Measurements from ENCODE around the gene SHKBP1. TPM values are rescaled to one million over a fixed set of nuclear protein-coding genes. Genes with fewer than 3 reads are reported as not detected.

SHKBP1 gene
- total and polyA plus RNA-seq, 10 of the 15 experiments (the other 5 are each of a cell fraction or from before 2014, with no cell fraction given): 2.3 to 123 (median 67.0) TPM

DNA sequence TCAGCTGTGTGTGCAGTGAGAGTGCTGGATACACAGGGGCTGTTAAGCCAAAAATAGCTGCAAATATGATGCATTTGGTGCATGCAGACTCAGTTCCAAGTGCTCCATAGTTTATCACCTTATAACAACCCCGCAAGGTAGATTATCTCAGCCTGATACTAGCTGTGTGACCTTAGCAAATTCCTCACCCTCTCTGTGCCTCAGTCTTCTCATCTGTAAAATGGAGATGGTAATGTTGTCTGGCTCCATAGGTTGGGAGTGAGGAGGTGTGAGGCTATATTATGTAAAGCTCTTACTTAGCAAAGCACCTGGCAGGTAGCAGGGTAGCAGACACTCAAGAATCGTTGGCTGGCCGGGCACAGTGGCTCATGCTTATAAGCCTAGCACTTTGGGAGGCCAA lies 23.8 kb upstream of the SHKBP1 start:
- WGBS (ENCODE audit: insufficient coverage, insufficient replicate concordance, low lambda C conversion rate, missing lambda C conversion rate): 37% methylated on average over 3 of the region's 3 CpGs
- Histone ChIP-seq H3K27ac (ENCODE audit: control insufficient read depth, insufficient read depth) (no peak overlapping the region), H3K9me3 (replicated peaks; ENCODE audit: control insufficient read depth, insufficient read depth, low read length) (no peaks in the 10 kb centered on the region), H3K79me2 (ENCODE audit: control insufficient read depth, insufficient read depth, low read length) (no peaks in the 10 kb centered on the region), H3K36me3 (ENCODE audit: control insufficient read depth in 2 of 2, insufficient read depth in 2 of 2, low read length in 1 of 2) (no peaks in the 10 kb centered on the region), H3K4me2 (ENCODE audit: control insufficient read depth, insufficient read depth) (no peak overlapping the region), H3K4me1 (ENCODE audit: control insufficient read depth, insufficient read depth, low read length) (no peaks in the 10 kb centered on the region), H2AFZ (ENCODE audit: control insufficient read depth, low read depth, low read length) (no peak overlapping the region), H3K4me3 (no peak overlapping the region), H3K9ac (ENCODE audit: control insufficient read depth, insufficient read depth, low read length) (no peak overlapping the region), H4K20me1 (ENCODE audit: control insufficient read depth, insufficient read depth) (no peaks in the 10 kb centered on the region), H3K27me3 (replicated peaks in 1 of 2; ENCODE audit: control insufficient read depth in 2 of 2, insufficient read depth in 2 of 2, low read length in 1 of 2) (peaks cover 3% of the 10 kb centered on the region in 2 experiments; a peak in 2 of 4 replicates)
- no peak for DNase-seq (ENCODE audit: low read depth, low spot score)
- no peak for FAIRE-seq
- RAD21 ChIA-PET (ENCODE audit: unreplicated experiment): no interaction called here
- POLR2A ChIA-PET: no interaction called here
- no peak for ATAC-seq
- SMC1A ChIA-PET (ENCODE audit: uncharacterized antibody, unreplicated experiment): no interaction called here
- in situ Hi-C loops (cut with MboI): no loop called here
- intact Hi-C loops (cut with micrococcal nuclease; ENCODE audit: unreplicated experiment): no loop called here
- CTCF ChIA-PET: interaction anchor here (1.4 kb wide), 1 partner anchor 18 kb away, joined by 3 read pairs; no protein-coding TSS in a partner anchor
- no TSS peak for BruUV-seq (replicated peaks)
- TF ChIP-seq SIN3A (IDR thresholded peaks at IDR 0.05; ENCODE audit: low read depth, low read length) (no peak), ZNF207 (IDR thresholded peaks at IDR 0.05; ENCODE audit: borderline replicate concordance) (no peak), ZNF384 (IDR thresholded peaks at IDR 0.05; ENCODE audit: borderline replicate concordance, low read depth, low read length) (no peak), CREM (IDR thresholded peaks at IDR 0.05; ENCODE audit: low read depth) (no peak), YY1 (IDR thresholded peaks at IDR 0.05; ENCODE audit: low read depth, low read length) (no peak), HDGF (IDR thresholded peaks at IDR 0.05) (no peak), NFYA (IDR thresholded peaks at IDR 0.05; ENCODE audit: borderline replicate concordance, low read depth, low read length) (no peak), BCL11A (IDR thresholded peaks at IDR 0.05; ENCODE audit: low read depth, low read length) (no peak), MYB (IDR thresholded peaks at IDR 0.05; ENCODE audit: borderline replicate concordance, low read depth, low read length) (no peak), SREBF2 (IDR thresholded peaks at IDR 0.05; ENCODE audit: low read length) (no peak), TCF12 (IDR thresholded peaks at IDR 0.05; ENCODE audit: low read depth, low read length) (no peak), SMAD5 (IDR thresholded peaks at IDR 0.05; ENCODE audit: low read depth) (no peak), NRF1 (conservative IDR thresholded peaks at IDR 0.05; ENCODE audit: low read depth, low read length) (no peak), CBFB (IDR thresholded peaks at IDR 0.05; ENCODE audit: low read depth) (no peak)
- TF ChIP-seq, protein P1, sequence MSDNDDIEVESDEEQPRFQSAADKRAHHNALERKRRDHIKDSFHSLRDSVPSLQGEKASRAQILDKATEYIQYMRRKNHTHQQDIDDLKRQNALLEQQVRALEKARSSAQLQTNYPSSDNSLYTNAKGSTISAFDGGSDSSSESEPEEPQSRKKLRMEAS (IDR thresholded peaks at IDR 0.05; ENCODE audit: low read depth, low read length): no peak
- TF ChIP-seq, protein P2, sequence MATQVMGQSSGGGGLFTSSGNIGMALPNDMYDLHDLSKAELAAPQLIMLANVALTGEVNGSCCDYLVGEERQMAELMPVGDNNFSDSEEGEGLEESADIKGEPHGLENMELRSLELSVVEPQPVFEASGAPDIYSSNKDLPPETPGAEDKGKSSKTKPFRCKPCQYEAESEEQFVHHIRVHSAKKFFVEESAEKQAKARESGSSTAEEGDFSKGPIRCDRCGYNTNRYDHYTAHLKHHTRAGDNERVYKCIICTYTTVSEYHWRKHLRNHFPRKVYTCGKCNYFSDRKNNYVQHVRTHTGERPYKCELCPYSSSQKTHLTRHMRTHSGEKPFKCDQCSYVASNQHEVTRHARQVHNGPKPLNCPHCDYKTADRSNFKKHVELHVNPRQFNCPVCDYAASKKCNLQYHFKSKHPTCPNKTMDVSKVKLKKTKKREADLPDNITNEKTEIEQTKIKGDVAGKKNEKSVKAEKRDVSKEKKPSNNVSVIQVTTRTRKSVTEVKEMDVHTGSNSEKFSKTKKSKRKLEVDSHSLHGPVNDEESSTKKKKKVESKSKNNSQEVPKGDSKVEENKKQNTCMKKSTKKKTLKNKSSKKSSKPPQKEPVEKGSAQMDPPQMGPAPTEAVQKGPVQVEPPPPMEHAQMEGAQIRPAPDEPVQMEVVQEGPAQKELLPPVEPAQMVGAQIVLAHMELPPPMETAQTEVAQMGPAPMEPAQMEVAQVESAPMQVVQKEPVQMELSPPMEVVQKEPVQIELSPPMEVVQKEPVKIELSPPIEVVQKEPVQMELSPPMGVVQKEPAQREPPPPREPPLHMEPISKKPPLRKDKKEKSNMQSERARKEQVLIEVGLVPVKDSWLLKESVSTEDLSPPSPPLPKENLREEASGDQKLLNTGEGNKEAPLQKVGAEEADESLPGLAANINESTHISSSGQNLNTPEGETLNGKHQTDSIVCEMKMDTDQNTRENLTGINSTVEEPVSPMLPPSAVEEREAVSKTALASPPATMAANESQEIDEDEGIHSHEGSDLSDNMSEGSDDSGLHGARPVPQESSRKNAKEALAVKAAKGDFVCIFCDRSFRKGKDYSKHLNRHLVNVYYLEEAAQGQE (IDR thresholded peaks at IDR 0.05; ENCODE audit: low read depth, low read length): no peak
- TF ChIP-seq, protein P3, sequence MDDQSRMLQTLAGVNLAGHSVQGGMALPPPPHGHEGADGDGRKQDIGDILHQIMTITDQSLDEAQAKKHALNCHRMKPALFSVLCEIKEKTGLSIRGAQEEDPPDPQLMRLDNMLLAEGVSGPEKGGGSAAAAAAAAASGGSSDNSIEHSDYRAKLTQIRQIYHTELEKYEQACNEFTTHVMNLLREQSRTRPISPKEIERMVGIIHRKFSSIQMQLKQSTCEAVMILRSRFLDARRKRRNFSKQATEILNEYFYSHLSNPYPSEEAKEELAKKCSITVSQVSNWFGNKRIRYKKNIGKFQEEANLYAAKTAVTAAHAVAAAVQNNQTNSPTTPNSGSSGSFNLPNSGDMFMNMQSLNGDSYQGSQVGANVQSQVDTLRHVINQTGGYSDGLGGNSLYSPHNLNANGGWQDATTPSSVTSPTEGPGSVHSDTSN (IDR thresholded peaks at IDR 0.05; ENCODE audit: insufficient replicate concordance, low read depth, low read length): no peak
- TF ChIP-seq, protein P4, sequence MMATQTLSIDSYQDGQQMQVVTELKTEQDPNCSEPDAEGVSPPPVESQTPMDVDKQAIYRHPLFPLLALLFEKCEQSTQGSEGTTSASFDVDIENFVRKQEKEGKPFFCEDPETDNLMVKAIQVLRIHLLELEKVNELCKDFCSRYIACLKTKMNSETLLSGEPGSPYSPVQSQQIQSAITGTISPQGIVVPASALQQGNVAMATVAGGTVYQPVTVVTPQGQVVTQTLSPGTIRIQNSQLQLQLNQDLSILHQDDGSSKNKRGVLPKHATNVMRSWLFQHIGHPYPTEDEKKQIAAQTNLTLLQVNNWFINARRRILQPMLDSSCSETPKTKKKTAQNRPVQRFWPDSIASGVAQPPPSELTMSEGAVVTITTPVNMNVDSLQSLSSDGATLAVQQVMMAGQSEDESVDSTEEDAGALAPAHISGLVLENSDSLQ (IDR thresholded peaks at IDR 0.05): no peak
